NT2/D1 (cell line): ENCODE data around the gene GALNT18.

Experiments used
- DNase-seq: peaks from one replicate; pipeline ENCODE4 v3.0.0-alpha.2; 2011; ENCODE audit warnings: low read depth, low spot score
- H3K27me3 ChIP-seq: 2 replicates; pipeline ENCODE4 v1.6.0; 2011; ENCODE audit warnings: mild to moderate bottlenecking; ENCODE audit not compliant: insufficient read length, insufficient read depth
- H3K36me3 ChIP-seq: 2 replicates; pipeline ENCODE4 v1.6.1; 2011; ENCODE audit warnings: mild to moderate bottlenecking, low read length, mixed read lengths; ENCODE audit not compliant: insufficient read depth, insufficient read length
- H3K4me1 ChIP-seq: 2 replicates; pipeline ENCODE4 v1.5.1; 2011; ENCODE audit not compliant: insufficient read depth, insufficient read length
- H3K4me3 ChIP-seq: 2 replicates; pipeline ENCODE4 v1.5.1; 2011; ENCODE audit warnings: low read depth; ENCODE audit not compliant: insufficient read length
- H3K9ac ChIP-seq: 2 replicates; pipeline ENCODE4 v1.6.0; 2011; ENCODE audit warnings: low read depth; ENCODE audit not compliant: insufficient read length
- H3K9me3 ChIP-seq: 2 replicates; pipeline ENCODE4 v1.5.1; 2011; ENCODE audit warnings: mild to moderate bottlenecking, low read length; ENCODE audit not compliant: insufficient read depth
- SUZ12 ChIP-seq: IDR thresholded peaks from 2 replicates; pipeline ENCODE4 v1.6.1; 2011; ENCODE audit not compliant: insufficient read length, insufficient read depth; ENCODE audit errors: extremely low read depth
- YY1 ChIP-seq: IDR thresholded peaks from 2 replicates; pipeline ENCODE4 v1.6.1; 2011; ENCODE audit not compliant: insufficient read length, insufficient read depth
- ZNF274 ChIP-seq: IDR thresholded peaks from 2 replicates; pipeline ENCODE4 v1.6.1; 2011; ENCODE audit warnings: mild to moderate bottlenecking, low read depth, low read length

Gene GALNT18

DNA sequence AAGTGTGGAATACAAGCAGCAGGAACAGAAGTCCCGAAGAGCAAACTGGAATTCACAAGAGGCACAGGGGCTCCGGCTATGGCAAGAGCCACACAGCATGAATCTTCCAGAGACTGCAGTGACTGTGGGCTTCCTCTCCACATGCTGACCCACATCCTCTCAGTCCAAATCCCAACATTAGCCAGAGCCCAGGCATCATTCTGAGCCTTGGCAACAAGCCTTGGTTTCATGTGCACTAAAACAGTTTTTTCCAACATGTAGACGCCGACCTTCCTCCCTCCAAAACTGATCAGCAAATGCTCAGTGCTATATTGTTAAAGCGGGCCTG is 177.0 kb downstream of the GALNT18 start:
- H3K9me3 ChIP-seq, result no peaks in the 10 kb centered on the region
- no peak for DNase-seq
- H3K27me3 ChIP-seq, result no peaks in the 10 kb centered on the region
- peaks cover 3% of the 10 kb centered on the region for H3K4me1 ChIP-seq
- H3K9ac ChIP-seq, result no peak overlapping the region
- no peak overlapping the region for H3K4me3 ChIP-seq
- TF ChIP-seq YY1 (no peak), SUZ12 (no peak), ZNF274 (no peak)
- H3K36me3 ChIP-seq, result no peaks in the 10 kb centered on the region

DNA sequence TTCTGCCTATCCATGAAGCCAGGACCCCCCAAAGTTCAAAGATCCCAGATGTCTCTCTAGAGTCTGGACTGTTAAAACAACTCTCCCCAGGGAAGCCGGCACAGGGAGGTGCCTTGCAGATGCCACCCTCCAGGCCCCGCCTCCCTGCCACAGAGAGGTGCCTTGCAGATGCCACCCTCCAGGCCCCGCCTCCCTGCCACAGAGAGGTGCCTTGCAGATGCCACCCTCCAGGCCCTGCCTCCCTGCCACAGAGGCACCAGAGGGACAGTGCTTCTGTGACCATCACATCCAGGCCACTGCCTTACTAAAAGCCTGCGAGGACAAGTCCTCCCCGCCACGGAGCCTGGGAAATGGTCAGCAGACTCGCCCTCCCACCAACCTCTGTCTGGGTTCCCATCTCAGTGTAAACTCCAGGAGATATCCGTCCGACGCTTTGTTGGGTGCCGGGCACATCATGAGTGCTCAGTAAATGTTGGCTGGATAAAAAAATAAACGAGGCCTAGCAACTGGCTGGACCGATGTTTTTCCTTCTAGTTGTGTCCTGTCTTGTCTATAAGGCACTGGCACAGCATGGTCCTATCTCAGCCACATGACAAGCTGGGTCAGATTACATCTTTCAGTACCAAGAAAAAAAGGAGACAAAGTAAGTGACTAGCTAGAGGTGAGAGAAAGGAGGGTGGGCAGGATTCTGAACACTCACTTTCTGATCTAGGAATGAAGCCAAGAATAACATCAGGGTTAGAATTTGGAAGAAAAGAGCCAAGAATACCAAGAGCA is 177.6 kb downstream of the GALNT18 start:
- Histone ChIP-seq H3K36me3 (no peaks in the 10 kb centered on the region), H3K4me3 (no peak overlapping the region), H3K9me3 (no peaks in the 10 kb centered on the region), H3K27me3 (no peaks in the 10 kb centered on the region), H3K9ac (no peak overlapping the region), H3K4me1 (peaks cover 3% of the 10 kb centered on the region)
- TF ChIP-seq ZNF274 (no peak), SUZ12 (no peak), YY1 (no peak)
- no peak for DNase-seq

DNA sequence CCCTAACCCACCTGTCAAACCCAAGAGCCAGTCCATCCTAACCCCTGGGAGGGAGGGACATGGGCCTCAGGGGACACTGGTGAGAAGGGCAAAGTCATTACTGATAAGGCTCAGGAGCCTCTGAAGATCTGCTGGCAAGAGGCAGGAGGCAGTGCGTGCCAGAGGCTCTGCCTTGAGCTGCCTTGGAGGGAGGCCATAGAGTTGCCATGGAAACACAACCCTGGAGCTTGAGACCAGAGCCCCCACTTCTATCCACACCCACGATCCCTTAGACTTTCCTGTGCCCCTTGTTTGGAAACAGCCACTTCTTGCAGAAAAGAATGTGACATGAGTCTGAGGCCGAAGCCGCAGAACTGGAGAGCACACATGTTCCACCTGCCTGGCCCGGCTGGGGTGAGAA is 179.0 kb downstream of the GALNT18 start:
- no peaks in the 10 kb centered on the region for H3K36me3 ChIP-seq
- no peak for TF ChIP-seq YY1
- no peak for TF ChIP-seq ZNF274
- no peak for TF ChIP-seq SUZ12
- no peak overlapping the region for H3K9ac ChIP-seq
- no peaks in the 10 kb centered on the region for H3K27me3 ChIP-seq
- H3K4me1 ChIP-seq, result peaks cover 3% of the 10 kb centered on the region
- H3K9me3 ChIP-seq, result no peaks in the 10 kb centered on the region
- H3K4me3 ChIP-seq, result no peak overlapping the region
- no peak for DNase-seq

DNA sequence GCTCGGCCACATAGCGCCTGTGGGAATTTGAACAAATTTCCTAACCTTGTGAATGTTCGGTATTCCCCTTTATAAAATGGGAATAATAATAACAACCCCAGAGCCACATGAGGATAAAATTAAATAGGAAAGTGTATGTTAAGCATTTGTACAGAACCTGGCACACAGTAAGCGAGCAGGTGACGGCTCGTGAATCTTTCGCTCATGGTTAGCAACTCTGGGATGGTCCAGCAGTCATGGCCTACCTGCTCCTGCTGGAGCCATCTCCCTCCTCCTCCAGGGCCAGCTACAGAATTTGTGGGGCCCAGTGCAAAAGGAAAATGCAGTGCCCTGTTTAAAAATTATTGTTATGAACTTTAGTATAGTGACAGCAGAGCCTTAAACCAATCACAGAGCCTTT is 180.3 kb downstream of the GALNT18 start:
- Histone ChIP-seq H3K36me3 (no peaks in the 10 kb centered on the region), H3K4me3 (no peak overlapping the region)

DNA sequence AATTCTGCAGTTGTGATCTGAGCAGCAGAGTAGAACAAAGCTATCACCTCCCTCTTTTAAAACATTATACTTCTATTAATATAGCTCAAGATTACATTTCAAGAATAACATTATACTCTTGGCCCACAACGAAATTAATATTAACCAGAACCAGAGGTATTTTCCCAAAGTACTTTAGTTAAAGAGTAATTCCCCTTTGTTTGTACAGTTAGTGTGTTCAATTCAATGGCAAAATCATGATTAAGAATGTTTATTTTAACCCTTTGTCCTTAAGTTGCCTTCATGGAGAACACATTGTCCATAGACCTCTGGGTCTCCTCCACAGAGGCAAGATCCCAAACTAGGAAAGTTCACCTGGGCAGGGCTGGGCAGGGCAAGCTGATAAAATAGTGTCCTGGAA is 180.7 kb downstream of the GALNT18 start:
- H3K4me3 ChIP-seq, result no peak overlapping the region
- H3K9me3 ChIP-seq, result no peaks in the 10 kb centered on the region
- TF ChIP-seq SUZ12, result no peak
- no peak for TF ChIP-seq YY1
- no peak for TF ChIP-seq ZNF274
- no peak for DNase-seq
- H3K9ac ChIP-seq, result no peak overlapping the region
- H3K27me3 ChIP-seq, result no peaks in the 10 kb centered on the region
- H3K36me3 ChIP-seq, result no peaks in the 10 kb centered on the region
- H3K4me1 ChIP-seq, result peaks cover 2% of the 10 kb centered on the region

More for the DNA sequence above, 180.3 kb downstream of the GALNT18 start:
- no peaks in the 10 kb centered on the region for H3K27me3 ChIP-seq
- H3K9ac ChIP-seq, result no peak overlapping the region
- no peaks in the 10 kb centered on the region for H3K9me3 ChIP-seq
- TF ChIP-seq YY1 (no peak), SUZ12 (no peak), ZNF274 (no peak)
- no peak for DNase-seq
- H3K4me1 ChIP-seq, result no peaks in the 10 kb centered on the region

DNA sequence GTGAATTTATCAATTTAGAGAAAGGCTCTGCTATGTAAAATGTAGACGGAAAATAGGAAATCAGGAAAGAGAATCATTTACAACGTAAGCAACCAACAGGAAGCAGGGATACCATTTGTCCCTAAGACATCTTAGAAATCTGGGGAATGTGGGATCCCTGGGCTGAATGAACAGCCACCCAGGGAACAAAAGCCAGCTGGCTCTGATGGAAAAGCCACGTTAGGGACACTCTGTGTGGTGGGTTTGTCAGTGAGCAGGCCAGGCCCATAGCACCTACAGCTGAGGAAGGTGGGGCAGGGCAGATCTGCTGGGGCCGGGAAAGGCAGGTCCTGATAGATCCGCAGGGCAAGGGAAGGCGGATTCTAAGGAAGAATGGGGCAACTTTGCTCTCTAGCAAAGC is 181.7 kb downstream of the GALNT18 start:
- no peaks in the 10 kb centered on the region for H3K9me3 ChIP-seq
- no peak overlapping the region for H3K4me3 ChIP-seq
- peaks cover 4% of the 10 kb centered on the region for H3K4me1 ChIP-seq
- no peak for TF ChIP-seq SUZ12
- no peak for TF ChIP-seq ZNF274
- no peak for TF ChIP-seq YY1
- no peaks in the 10 kb centered on the region for H3K36me3 ChIP-seq
- no peaks in the 10 kb centered on the region for H3K27me3 ChIP-seq
- DNase-seq, result no peak
- H3K9ac ChIP-seq, result no peak overlapping the region

DNA sequence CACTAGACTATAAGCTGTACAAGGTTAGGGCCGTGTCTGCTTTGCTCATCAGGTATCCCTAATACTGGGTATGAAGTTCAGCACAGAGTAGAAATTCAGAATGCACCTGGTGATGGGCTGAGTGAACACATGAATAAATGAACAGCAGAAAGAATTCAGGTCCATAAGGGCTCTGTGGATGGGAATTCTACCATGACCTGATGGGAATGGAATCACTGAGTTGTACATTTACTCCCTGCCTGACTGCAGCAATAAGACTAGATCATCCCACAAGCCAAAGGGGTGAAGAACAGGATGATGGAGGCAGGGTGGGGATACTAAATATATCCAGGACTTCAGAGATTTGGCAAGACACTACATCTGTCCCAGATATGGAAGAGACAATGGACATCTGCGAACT is 182.2 kb downstream of the GALNT18 start:
- Histone ChIP-seq H3K36me3 (no peaks in the 10 kb centered on the region), H3K9me3 (no peaks in the 10 kb centered on the region), H3K4me3 (no peak overlapping the region), H3K9ac (no peak overlapping the region), H3K4me1 (peaks cover 4% of the 10 kb centered on the region), H3K27me3 (no peaks in the 10 kb centered on the region)
- no peak for DNase-seq
- TF ChIP-seq ZNF274 (no peak), SUZ12 (no peak), YY1 (no peak)
